Adipocyte (in vitro differentiated cells): ENCODE data around the gene PTPRN2.

Experiments
- DNase-seq: peaks from one replicate; pipeline ENCODE4 v3.0.0-alpha.2; 2015; ENCODE audit warnings: low read depth
- H3K27me3 ChIP-seq: replicated peaks from 2 replicates; pipeline ENCODE4 v1.7.0; 2013; ENCODE audit warnings: mild to moderate bottlenecking, low read length, moderate library complexity; ENCODE audit not compliant: control insufficient read depth, insufficient read depth
- H3K36me3 ChIP-seq: 2 replicates; pipeline ENCODE4 v1.7.0; 2013; ENCODE audit warnings: low read length, mild to moderate bottlenecking, moderate library complexity; ENCODE audit not compliant: control insufficient read depth, insufficient read depth, severe bottlenecking
- H3K4me1 ChIP-seq: 2 replicates; pipeline ENCODE4 v1.7.0; 2013; ENCODE audit warnings: mild to moderate bottlenecking, low read length, moderate library complexity; ENCODE audit not compliant: control insufficient read depth, insufficient read depth
- H3K4me3 ChIP-seq: 2 replicates; pipeline ENCODE4 v1.7.0; 2013; ENCODE audit warnings: mild to moderate bottlenecking, low read length, moderate library complexity
- H3K9ac ChIP-seq: 2 replicates; pipeline ENCODE4 v1.7.0; 2013; ENCODE audit warnings: mild to moderate bottlenecking, low read length, moderate library complexity
- H3K9me3 ChIP-seq: 2 replicates; pipeline ENCODE4 v1.7.0; 2013; ENCODE audit warnings: mild to moderate bottlenecking, low read length, moderate library complexity; ENCODE audit not compliant: control insufficient read depth

PTPRN2 gene

GRCh38 chr7:157955348-157955999 lies 632.1 kb downstream of the PTPRN2 start:
- Histone ChIP-seq H3K4me1 (no peaks in the 10 kb centered on the region), H3K27me3 (no peaks in the 10 kb centered on the region), H3K9ac (no peak overlapping the region), H3K36me3 (no peaks in the 10 kb centered on the region), H3K9me3 (peaks cover 8% of the 10 kb centered on the region), H3K4me3 (no peak overlapping the region)
- no peak for DNase-seq

GRCh38 chr7:157954901-157955300 lies 632.7 kb downstream of the PTPRN2 start:
- Histone ChIP-seq H3K4me1 (no peaks in the 10 kb centered on the region), H3K4me3 (no peak overlapping the region), H3K36me3 (no peaks in the 10 kb centered on the region), H3K9me3 (peaks cover 8% of the 10 kb centered on the region), H3K9ac (no peak overlapping the region), H3K27me3 (no peaks in the 10 kb centered on the region)
- DNase-seq: no peak

- H3K9me3 ChIP-seq: peaks cover 3% of the 10 kb centered on the region
- no peak overlapping the region for H3K9ac ChIP-seq
- DNase-seq: no peak
- no peaks in the 10 kb centered on the region for H3K27me3 ChIP-seq
- H3K4me3 ChIP-seq: no peak overlapping the region
- H3K36me3 ChIP-seq: no peaks in the 10 kb centered on the region
- H3K4me1 ChIP-seq: no peaks in the 10 kb centered on the region
Observed at GRCh38 chr7:157952841-157953645, 634.6 kb downstream of the PTPRN2 start.

- Histone ChIP-seq H3K9ac (no peak overlapping the region), H3K9me3 (peaks cover 11% of the 10 kb centered on the region), H3K27me3 (no peaks in the 10 kb centered on the region), H3K4me3 (no peak overlapping the region), H3K4me1 (no peaks in the 10 kb centered on the region), H3K36me3 (no peaks in the 10 kb centered on the region)
- no peak for DNase-seq
Observed at GRCh38 chr7:157952050-157952667, 635.5 kb downstream of the PTPRN2 start.

GRCh38 chr7:157951300-157952049 lies 636.1 kb downstream of the PTPRN2 start:
- Histone ChIP-seq H3K4me3 (no peak overlapping the region), H3K9me3 (peaks cover 18% of the 10 kb centered on the region), H3K27me3 (no peaks in the 10 kb centered on the region), H3K4me1 (no peaks in the 10 kb centered on the region), H3K9ac (no peak overlapping the region), H3K36me3 (no peaks in the 10 kb centered on the region)
- no peak for DNase-seq

GRCh38 chr7:157949711-157950110 lies 637.9 kb downstream of the PTPRN2 start:
- H3K9me3 ChIP-seq: peaks cover 21% of the 10 kb centered on the region

GRCh38 chr7:157947504-157947903 lies 640.1 kb downstream of the PTPRN2 start:
- Histone ChIP-seq H3K9ac (no peak overlapping the region), H3K9me3 (peaks cover 21% of the 10 kb centered on the region), H3K36me3 (no peaks in the 10 kb centered on the region), H3K4me1 (no peaks in the 10 kb centered on the region), H3K27me3 (no peaks in the 10 kb centered on the region), H3K4me3 (no peak overlapping the region)
- no peak for DNase-seq

More at GRCh38 chr7:157949711-157950110, 637.9 kb downstream of the PTPRN2 start:
- Histone ChIP-seq H3K4me1 (no peaks in the 10 kb centered on the region), H3K9ac (no peak overlapping the region), H3K4me3 (no peak overlapping the region), H3K27me3 (no peaks in the 10 kb centered on the region), H3K36me3 (no peaks in the 10 kb centered on the region)
- DNase-seq: no peak

- DNase-seq: no peak
- Histone ChIP-seq H3K4me1 (no peaks in the 10 kb centered on the region), H3K9me3 (peaks cover 21% of the 10 kb centered on the region), H3K27me3 (no peaks in the 10 kb centered on the region), H3K36me3 (no peaks in the 10 kb centered on the region), H3K9ac (no peak overlapping the region), H3K4me3 (no peak overlapping the region)
Observed at GRCh38 chr7:157946398-157947060, 641.1 kb downstream of the PTPRN2 start.

- no peak overlapping the region for H3K9ac ChIP-seq
- H3K9me3 ChIP-seq: peaks cover 21% of the 10 kb centered on the region
- H3K4me1 ChIP-seq: no peaks in the 10 kb centered on the region
- H3K4me3 ChIP-seq: no peak overlapping the region
- DNase-seq: no peak
- no peaks in the 10 kb centered on the region for H3K27me3 ChIP-seq
- no peaks in the 10 kb centered on the region for H3K36me3 ChIP-seq
Observed at GRCh38 chr7:157945401-157945800, 642.2 kb downstream of the PTPRN2 start.

- DNase-seq: no peak
- no peaks in the 10 kb centered on the region for H3K36me3 ChIP-seq
- H3K9me3 ChIP-seq: peaks cover 21% of the 10 kb centered on the region
- no peak overlapping the region for H3K4me3 ChIP-seq
- no peaks in the 10 kb centered on the region for H3K27me3 ChIP-seq
- H3K9ac ChIP-seq: no peak overlapping the region
- H3K4me1 ChIP-seq: no peaks in the 10 kb centered on the region
Observed at GRCh38 chr7:157944734-157945291, 642.8 kb downstream of the PTPRN2 start.
